HCT116 (cell line): Measurements from ENCODE around the gene KCTD19. TPM values are rescaled to one million over a fixed set of nuclear protein-coding genes. Genes with fewer than 3 reads are reported as not detected.

Experiments used
- ATAC-seq: fragments of 200-7000 bp; cut with Tn5 transposase; 2 replicates; pipeline ENCODE4 v1.9.1; 2020; ENCODE audit warnings: mild to moderate bottlenecking, moderate library complexity
- BruUV-seq: library from RNA; stranded (reverse); fragments of 400-500 nt; replicated peaks from 2 replicates; lab custom pipeline; 2021; lab: Mats Ljungman, UMichigan
- CTCF ChIA-PET: fragments of 300-600 bp; sonication (Branson Sonifier 250); formaldehyde crosslinking; loops from one replicate; lab custom pipeline; 2021; ENCODE audit warnings: antibody characterized with exemption; lab: Charles Lee
- POLR2A ChIA-PET: fragments of 300-600, 350-600 bp; sonication (Branson Sonifier 250); formaldehyde crosslinking; loops from one replicate; lab custom pipeline; 2021; ENCODE audit warnings: antibody characterized with exemption; lab: Charles Lee
- RAD21 ChIA-PET, 2 experiments: fragments of 300-600 bp; sonication (Branson Sonifier 250); formaldehyde crosslinking; loops; one replicate each; lab custom pipeline; 2023; ENCODE audit warnings: low total read pairs in 2 of 2; ENCODE audit not compliant: uncharacterized antibody in 2 of 2, unreplicated experiment in 2 of 2, low non-redundant PET in 1 of 2; lab: Charles Lee
- DNase-seq: peaks from one replicate; pipeline ENCODE4 v3.0.0-alpha.2; 2010; ENCODE audit warnings: low read depth, low spot score
- H2AFZ ChIP-seq: fragments of 200-600 bp; shearing (Covaris generic), sonication (generic); 2 replicates; pipeline ENCODE4 v1.6.1; 2017; ENCODE audit warnings: low read depth, mixed run types, mixed read lengths, antibody characterized with exemption, low read length; ENCODE audit not compliant: poor library complexity, severe bottlenecking
- H3K27ac ChIP-seq: 2 replicates; pipeline ENCODE4 v1.5.1; 2012; ENCODE audit warnings: low read depth, low read length
- H3K27me3 ChIP-seq: fragments of 200-600 bp; sonication (generic); 2 replicates; pipeline ENCODE4 v1.6.1; 2016; ENCODE audit warnings: mixed run types, low read length, mixed read lengths; ENCODE audit not compliant: insufficient read depth
- H3K36me3 ChIP-seq, 2 experiments: fragments of 200-500 bp in 1 of 2; fragments of 200-600 bp in 1 of 2; sonication (Bioruptor generic) in 1 of 2; sonication (generic) in 1 of 2; 2 replicates each; pipeline versions ENCODE4 v1.5.1 to v1.6.1; 2014 to 2016; ENCODE audit warnings: low read length in 2 of 2, inconsistent platforms in 1 of 2, mixed read lengths in 1 of 2, mixed run types in 1 of 2; ENCODE audit not compliant: insufficient read depth in 2 of 2, control insufficient read depth in 1 of 2
- H3K4me1 ChIP-seq, 2 experiments: fragments of 200-600 bp in 1 of 2; sonication (generic) in 1 of 2; 2 replicates each; pipeline versions ENCODE4 v1.5.1 to v1.6.1; 2012 to 2017; ENCODE audit warnings: low read length in 2 of 2, inconsistent platforms in 1 of 2, mild to moderate bottlenecking in 1 of 2, mixed read lengths in 1 of 2, mixed run types in 1 of 2, moderate library complexity in 1 of 2; ENCODE audit not compliant: insufficient read depth in 2 of 2, control insufficient read depth in 1 of 2
- H3K4me2 ChIP-seq: fragments of 200-600 bp; sonication (generic); 2 replicates; pipeline ENCODE4 v1.6.1; 2017; ENCODE audit warnings: mixed run types, low read length, mixed read lengths
- H3K4me3 ChIP-seq, 2 experiments: fragments of 200-600 bp in 1 of 2; sonication (generic) in 1 of 2; replicated peaks in 1 of 2; 2 replicates each; pipeline ENCODE4 v1.5.1; 2011 to 2016; ENCODE audit warnings: low read length in 2 of 2, control low read depth in 1 of 2, low read depth in 1 of 2, mild to moderate bottlenecking in 1 of 2, mixed read lengths in 1 of 2, mixed run types in 1 of 2
- H3K79me2 ChIP-seq: fragments of 200-600 bp; sonication (generic); 2 replicates; pipeline ENCODE4 v1.6.1; 2017; ENCODE audit warnings: mild to moderate bottlenecking, mixed run types, low read length, moderate library complexity, mixed read lengths; ENCODE audit not compliant: insufficient read depth
- H3K9ac ChIP-seq: fragments of 200-600 bp; sonication (generic); 2 replicates; pipeline ENCODE4 v1.6.1; 2016; ENCODE audit warnings: low read length, mixed read lengths
- H3K9me2 ChIP-seq: fragments of 200-600 bp; sonication (generic), shearing (Covaris generic); 2 replicates; pipeline ENCODE4 v1.6.1; 2017; ENCODE audit warnings: mixed run types, mild to moderate bottlenecking, moderate library complexity; ENCODE audit not compliant: insufficient read depth
- H3K9me3 ChIP-seq, 2 experiments: fragments of 200-500 bp in 1 of 2; fragments of 200-600 bp in 1 of 2; sonication (Bioruptor generic) in 1 of 2; sonication (generic) in 1 of 2; 2 replicates each; pipeline ENCODE4 v1.6.1; 2014 to 2017; ENCODE audit warnings: low read length in 2 of 2, mixed read lengths in 2 of 2, inconsistent platforms in 1 of 2, low read depth in 1 of 2, mild to moderate bottlenecking in 1 of 2, mixed run types in 1 of 2, moderate library complexity in 1 of 2; ENCODE audit not compliant: control insufficient read depth in 1 of 2, insufficient read depth in 1 of 2
- H4K20me1 ChIP-seq: fragments of 200-600 bp; sonication (generic), shearing (Covaris generic); 2 replicates; pipeline ENCODE4 v1.6.1; 2017; ENCODE audit warnings: mixed run types, mild to moderate bottlenecking, moderate library complexity; ENCODE audit not compliant: insufficient read depth
- CBX3 ChIP-seq: IDR thresholded peaks from 2 replicates; pipeline ENCODE4 v1.6.1; 2012; ENCODE audit warnings: low read depth
- EGR1 ChIP-seq: IDR thresholded peaks from 2 replicates; pipeline ENCODE4 v1.6.1; 2012; ENCODE audit warnings: low read depth
- EZH2 ChIP-seq: fragments of 200-600 bp; sonication (generic); IDR thresholded peaks from 2 replicates; pipeline ENCODE4 v1.6.1; 2017; ENCODE audit warnings: antibody characterized with exemption, mixed run types
- EZH2phosphoT487 ChIP-seq: fragments of 200-600 bp; IDR thresholded peaks from 2 replicates; pipeline ENCODE4 v1.6.1; 2018; ENCODE audit warnings: antibody characterized with exemption, borderline replicate concordance
- FOSL1 ChIP-seq: IDR thresholded peaks from 2 replicates; pipeline ENCODE4 v1.6.1; 2012; ENCODE audit warnings: low read depth
- JUND ChIP-seq: IDR thresholded peaks from 2 replicates; pipeline ENCODE4 v1.6.1; 2012
- RAD21 ChIP-seq: IDR thresholded peaks from 2 replicates; pipeline ENCODE4 v1.6.1; 2012; ENCODE audit warnings: low read depth, mild to moderate bottlenecking
- SIN3A ChIP-seq: IDR thresholded peaks from 2 replicates; pipeline ENCODE4 v1.6.1; 2012; ENCODE audit warnings: low read depth
- SRF ChIP-seq: IDR thresholded peaks from 2 replicates; pipeline ENCODE4 v1.6.1; 2012; ENCODE audit warnings: low read depth
- ZFX ChIP-seq: fragments of 450-650 bp; IDR thresholded peaks from 2 replicates; pipeline ENCODE4 v1.6.1; 2017
- intact Hi-C: fragments of 100-400 bp; cut with micrococcal nuclease; formaldehyde crosslinking; loops from 2 replicates; pipeline ENCODE4 v1.10.0; 2022
- total RNA-seq: library from RNA; stranded (reverse); gene quantifications from one replicate; pipeline ENCODE4 v1.2.1, GENCODE V29; 2021; ENCODE audit not compliant: unreplicated experiment
- TF ChIP-seq, protein P1 (sequence below): IDR thresholded peaks from 2 replicates; pipeline ENCODE4 v1.6.1; 2012
- TF ChIP-seq, protein P2 (sequence below): IDR thresholded peaks from 2 replicates; pipeline ENCODE4 v1.6.1; 2012
- TF ChIP-seq, protein P3 (sequence below): IDR thresholded peaks from 2 replicates; pipeline ENCODE4 v1.6.1; 2012; ENCODE audit warnings: low read depth
- TF ChIP-seq, protein P4 (sequence below), 3 experiments: fragments of 200-600 bp in 1 of 3; sonication (generic) in 1 of 3; IDR thresholded peaks in 2 of 3; conservative IDR thresholded peaks in 1 of 3; 2 replicates each; pipeline ENCODE4 v1.5.1; 2012 to 2017; ENCODE audit warnings: low read depth in 2 of 3, low read length in 2 of 3, antibody characterized with exemption in 1 of 3, borderline replicate concordance in 1 of 3, control low read depth in 1 of 3, mild to moderate bottlenecking in 1 of 3, mixed read lengths in 1 of 3, mixed run types in 1 of 3, moderate library complexity in 1 of 3; ENCODE audit not compliant: insufficient read depth in 1 of 3

Gene KCTD19
- total RNA-seq, 1 experiment from 2014 or later: not detected

DNA sequence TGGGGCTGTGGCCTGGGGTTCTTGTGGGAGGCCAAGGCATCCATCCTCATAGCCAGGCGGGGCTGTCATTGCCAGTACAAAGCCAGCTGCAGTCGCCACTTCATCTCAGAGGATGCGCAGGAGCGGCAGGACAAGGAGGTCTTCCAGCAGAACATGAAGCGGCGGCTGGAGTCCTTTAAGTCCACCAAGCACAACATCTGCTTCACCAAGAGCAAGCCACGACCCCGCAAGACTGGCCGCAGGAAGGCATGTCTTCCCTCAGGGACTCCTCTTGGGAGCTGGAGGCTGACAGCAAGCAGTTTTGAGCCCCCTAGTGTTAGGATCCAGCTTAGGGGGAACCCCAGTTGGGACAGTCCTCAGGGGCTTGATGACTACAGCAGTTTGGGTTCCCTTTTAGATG is 62.3 kb downstream of the KCTD19 start:
- POLR2A ChIA-PET: interaction anchor here (0.6 kb wide), 1 partner anchor 18 kb away, joined by 3 read pairs; no protein-coding TSS in a partner anchor

DNA sequence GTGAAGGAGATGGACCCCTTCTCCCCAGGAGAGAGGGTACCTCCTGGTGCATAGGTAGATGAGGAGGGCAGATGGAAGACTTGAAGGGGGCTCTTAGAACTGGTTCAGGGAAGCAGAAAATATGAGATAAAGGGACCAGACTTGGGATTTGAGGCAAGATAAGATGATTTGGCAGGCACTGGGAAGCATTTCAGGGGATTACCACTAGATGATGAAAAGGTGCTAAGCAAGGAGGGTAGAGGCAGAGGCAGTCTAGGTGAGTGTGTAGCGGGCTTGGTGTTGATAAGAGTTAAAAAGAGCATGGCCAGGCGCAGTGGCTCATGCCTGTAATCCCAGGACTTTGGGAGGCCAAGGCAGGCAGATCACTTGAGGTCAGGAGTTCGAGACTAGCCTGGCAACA is 63.3 kb downstream of the KCTD19 start:
- RAD21 ChIA-PET: no interaction called here
- no peaks in the 10 kb centered on the region for H3K9me3 ChIP-seq
- peaks cover 14 to 15% of the 10 kb centered on the region in 2 experiments for H3K4me1 ChIP-seq
- no peak overlapping the region for H3K9ac ChIP-seq
- no peaks in the 10 kb centered on the region for H3K36me3 ChIP-seq
- H3K27ac ChIP-seq: no peak overlapping the region
- CTCF ChIA-PET: no interaction called here
- intact Hi-C loops: loop anchor here (5.0 kb wide), 1 partner anchor 134 kb away; no protein-coding TSS in a partner anchor
- no peak overlapping the region for H3K4me2 ChIP-seq
- no peak for DNase-seq
- no TSS peak for BruUV-seq
- no peaks in the 10 kb centered on the region for H4K20me1 ChIP-seq
- POLR2A ChIA-PET: no interaction called here
- H2AFZ ChIP-seq: no peak overlapping the region
- TF ChIP-seq SIN3A (no peak), CBX3 (no peak), EZH2phosphoT487 (no peak), EZH2 (no peak), RAD21 (no peak), SRF (no peak), ZFX (no peak), FOSL1 (no peak), EGR1 (no peak), JUND (no peak)
- TF ChIP-seq, protein P1, sequence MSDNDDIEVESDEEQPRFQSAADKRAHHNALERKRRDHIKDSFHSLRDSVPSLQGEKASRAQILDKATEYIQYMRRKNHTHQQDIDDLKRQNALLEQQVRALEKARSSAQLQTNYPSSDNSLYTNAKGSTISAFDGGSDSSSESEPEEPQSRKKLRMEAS: no peak
- TF ChIP-seq, protein P2, sequence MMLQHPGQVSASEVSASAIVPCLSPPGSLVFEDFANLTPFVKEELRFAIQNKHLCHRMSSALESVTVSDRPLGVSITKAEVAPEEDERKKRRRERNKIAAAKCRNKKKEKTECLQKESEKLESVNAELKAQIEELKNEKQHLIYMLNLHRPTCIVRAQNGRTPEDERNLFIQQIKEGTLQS: no peak
- TF ChIP-seq, protein P3, sequence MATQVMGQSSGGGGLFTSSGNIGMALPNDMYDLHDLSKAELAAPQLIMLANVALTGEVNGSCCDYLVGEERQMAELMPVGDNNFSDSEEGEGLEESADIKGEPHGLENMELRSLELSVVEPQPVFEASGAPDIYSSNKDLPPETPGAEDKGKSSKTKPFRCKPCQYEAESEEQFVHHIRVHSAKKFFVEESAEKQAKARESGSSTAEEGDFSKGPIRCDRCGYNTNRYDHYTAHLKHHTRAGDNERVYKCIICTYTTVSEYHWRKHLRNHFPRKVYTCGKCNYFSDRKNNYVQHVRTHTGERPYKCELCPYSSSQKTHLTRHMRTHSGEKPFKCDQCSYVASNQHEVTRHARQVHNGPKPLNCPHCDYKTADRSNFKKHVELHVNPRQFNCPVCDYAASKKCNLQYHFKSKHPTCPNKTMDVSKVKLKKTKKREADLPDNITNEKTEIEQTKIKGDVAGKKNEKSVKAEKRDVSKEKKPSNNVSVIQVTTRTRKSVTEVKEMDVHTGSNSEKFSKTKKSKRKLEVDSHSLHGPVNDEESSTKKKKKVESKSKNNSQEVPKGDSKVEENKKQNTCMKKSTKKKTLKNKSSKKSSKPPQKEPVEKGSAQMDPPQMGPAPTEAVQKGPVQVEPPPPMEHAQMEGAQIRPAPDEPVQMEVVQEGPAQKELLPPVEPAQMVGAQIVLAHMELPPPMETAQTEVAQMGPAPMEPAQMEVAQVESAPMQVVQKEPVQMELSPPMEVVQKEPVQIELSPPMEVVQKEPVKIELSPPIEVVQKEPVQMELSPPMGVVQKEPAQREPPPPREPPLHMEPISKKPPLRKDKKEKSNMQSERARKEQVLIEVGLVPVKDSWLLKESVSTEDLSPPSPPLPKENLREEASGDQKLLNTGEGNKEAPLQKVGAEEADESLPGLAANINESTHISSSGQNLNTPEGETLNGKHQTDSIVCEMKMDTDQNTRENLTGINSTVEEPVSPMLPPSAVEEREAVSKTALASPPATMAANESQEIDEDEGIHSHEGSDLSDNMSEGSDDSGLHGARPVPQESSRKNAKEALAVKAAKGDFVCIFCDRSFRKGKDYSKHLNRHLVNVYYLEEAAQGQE: no peak
- no peak for ATAC-seq
- no peaks in the 10 kb centered on the region for H3K9me2 ChIP-seq
- no peaks in the 10 kb centered on the region for H3K79me2 ChIP-seq
- no peaks in the 10 kb centered on the region for H3K27me3 ChIP-seq
- H3K4me3 ChIP-seq: no peak overlapping the region

More for the DNA sequence above, 62.3 kb downstream of the KCTD19 start:
- Histone ChIP-seq H3K9me3 (no peaks in the 10 kb centered on the region), H3K4me1 (peaks cover 22 to 25% of the 10 kb centered on the region in 2 experiments), H3K4me3 (no peak overlapping the region), H3K79me2 (no peaks in the 10 kb centered on the region), H3K4me2 (no peak overlapping the region), H2AFZ (no peak overlapping the region), H3K9me2 (no peaks in the 10 kb centered on the region), H3K9ac (no peak overlapping the region), H4K20me1 (no peaks in the 10 kb centered on the region), H3K27ac (no peak overlapping the region), H3K36me3 (no peaks in the 10 kb centered on the region), H3K27me3 (no peaks in the 10 kb centered on the region)
- TF ChIP-seq, protein P4, sequence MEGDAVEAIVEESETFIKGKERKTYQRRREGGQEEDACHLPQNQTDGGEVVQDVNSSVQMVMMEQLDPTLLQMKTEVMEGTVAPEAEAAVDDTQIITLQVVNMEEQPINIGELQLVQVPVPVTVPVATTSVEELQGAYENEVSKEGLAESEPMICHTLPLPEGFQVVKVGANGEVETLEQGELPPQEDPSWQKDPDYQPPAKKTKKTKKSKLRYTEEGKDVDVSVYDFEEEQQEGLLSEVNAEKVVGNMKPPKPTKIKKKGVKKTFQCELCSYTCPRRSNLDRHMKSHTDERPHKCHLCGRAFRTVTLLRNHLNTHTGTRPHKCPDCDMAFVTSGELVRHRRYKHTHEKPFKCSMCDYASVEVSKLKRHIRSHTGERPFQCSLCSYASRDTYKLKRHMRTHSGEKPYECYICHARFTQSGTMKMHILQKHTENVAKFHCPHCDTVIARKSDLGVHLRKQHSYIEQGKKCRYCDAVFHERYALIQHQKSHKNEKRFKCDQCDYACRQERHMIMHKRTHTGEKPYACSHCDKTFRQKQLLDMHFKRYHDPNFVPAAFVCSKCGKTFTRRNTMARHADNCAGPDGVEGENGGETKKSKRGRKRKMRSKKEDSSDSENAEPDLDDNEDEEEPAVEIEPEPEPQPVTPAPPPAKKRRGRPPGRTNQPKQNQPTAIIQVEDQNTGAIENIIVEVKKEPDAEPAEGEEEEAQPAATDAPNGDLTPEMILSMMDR (IDR thresholded peaks at IDR 0.05 in 2 of 3, conservative IDR thresholded peaks at IDR 0.05 in 1 of 3; ENCODE audit: borderline replicate concordance in 1 of 3, insufficient read depth in 1 of 3, low read depth in 2 of 3, low read length in 2 of 3): peak in 2 of 3 experiments; percentile 22 to 28; a peak in 3 of 6 replicates
- TF ChIP-seq RAD21: no peak
- intact Hi-C loops: loop anchor here (5.0 kb wide), 1 partner anchor 133 kb away; no protein-coding TSS in a partner anchor
- RAD21 ChIA-PET: no interaction called here
- CTCF ChIA-PET: no interaction called here
- ATAC-seq (no peak), DNase-seq (no peak)
- no TSS peak for BruUV-seq
